Sigmoid colon (tissue), 4 donors: Measurements from ENCODE around the gene SMU1.

ENCODE experiments used
- EP300 ChIP-seq, 4 donors: sonication (generic); formaldehyde crosslinking; IDR thresholded peaks; one replicate each; pipeline ENCODE4 v1.6.1; 2017; ENCODE audit warnings: antibody characterized with exemption in 4 of 4
- POLR2A ChIP-seq, 2 donors: fragments of 450-650 bp; IDR thresholded peaks; one replicate each; pipeline ENCODE4 v1.6.1; 2016; ENCODE audit warnings: antibody characterized with exemption in 2 of 2, mild to moderate bottlenecking in 2 of 2, moderate library complexity in 2 of 2
- POLR2AphosphoS5 ChIP-seq, 4 donors: sonication (generic); formaldehyde crosslinking; IDR thresholded peaks; one replicate each; pipeline ENCODE4 v1.6.1; 2017; ENCODE audit warnings: antibody characterized with exemption in 4 of 4
- TF ChIP-seq, protein P1 (sequence below), 4 experiments: fragments of 450-650 bp in 3 of 4; fragments of 200-600 bp in 1 of 4; IDR thresholded peaks; one replicate each; pipeline ENCODE4 v1.5.1; 2016 to 2019; ENCODE audit warnings: antibody characterized with exemption in 4 of 4, mild to moderate bottlenecking in 3 of 4, moderate library complexity in 2 of 4

- TF ChIP-seq, protein P1, sequence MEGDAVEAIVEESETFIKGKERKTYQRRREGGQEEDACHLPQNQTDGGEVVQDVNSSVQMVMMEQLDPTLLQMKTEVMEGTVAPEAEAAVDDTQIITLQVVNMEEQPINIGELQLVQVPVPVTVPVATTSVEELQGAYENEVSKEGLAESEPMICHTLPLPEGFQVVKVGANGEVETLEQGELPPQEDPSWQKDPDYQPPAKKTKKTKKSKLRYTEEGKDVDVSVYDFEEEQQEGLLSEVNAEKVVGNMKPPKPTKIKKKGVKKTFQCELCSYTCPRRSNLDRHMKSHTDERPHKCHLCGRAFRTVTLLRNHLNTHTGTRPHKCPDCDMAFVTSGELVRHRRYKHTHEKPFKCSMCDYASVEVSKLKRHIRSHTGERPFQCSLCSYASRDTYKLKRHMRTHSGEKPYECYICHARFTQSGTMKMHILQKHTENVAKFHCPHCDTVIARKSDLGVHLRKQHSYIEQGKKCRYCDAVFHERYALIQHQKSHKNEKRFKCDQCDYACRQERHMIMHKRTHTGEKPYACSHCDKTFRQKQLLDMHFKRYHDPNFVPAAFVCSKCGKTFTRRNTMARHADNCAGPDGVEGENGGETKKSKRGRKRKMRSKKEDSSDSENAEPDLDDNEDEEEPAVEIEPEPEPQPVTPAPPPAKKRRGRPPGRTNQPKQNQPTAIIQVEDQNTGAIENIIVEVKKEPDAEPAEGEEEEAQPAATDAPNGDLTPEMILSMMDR (IDR thresholded peaks at IDR 0.05), result no peak
- TF ChIP-seq EP300 (IDR thresholded peaks at IDR 0.05) (no peak), POLR2A (IDR thresholded peaks at IDR 0.05) (no peak), POLR2AphosphoS5 (IDR thresholded peaks at IDR 0.05) (no peak)
Observed at GRCh38 chr9:33099754-33100153, 23.3 kb upstream of the SMU1 start.
